ENCODE results near the gene MINK1. TPM values are rescaled to one million over a fixed set of nuclear protein-coding genes. Genes with fewer than 3 reads are reported as not detected.

Gene MINK1
- total and polyA plus RNA-seq, 2 of the 13 experiments (the other 11 are each of a cell fraction or from before 2014, with no cell fraction given): 17.2 to 63.9 TPM

DNA sequence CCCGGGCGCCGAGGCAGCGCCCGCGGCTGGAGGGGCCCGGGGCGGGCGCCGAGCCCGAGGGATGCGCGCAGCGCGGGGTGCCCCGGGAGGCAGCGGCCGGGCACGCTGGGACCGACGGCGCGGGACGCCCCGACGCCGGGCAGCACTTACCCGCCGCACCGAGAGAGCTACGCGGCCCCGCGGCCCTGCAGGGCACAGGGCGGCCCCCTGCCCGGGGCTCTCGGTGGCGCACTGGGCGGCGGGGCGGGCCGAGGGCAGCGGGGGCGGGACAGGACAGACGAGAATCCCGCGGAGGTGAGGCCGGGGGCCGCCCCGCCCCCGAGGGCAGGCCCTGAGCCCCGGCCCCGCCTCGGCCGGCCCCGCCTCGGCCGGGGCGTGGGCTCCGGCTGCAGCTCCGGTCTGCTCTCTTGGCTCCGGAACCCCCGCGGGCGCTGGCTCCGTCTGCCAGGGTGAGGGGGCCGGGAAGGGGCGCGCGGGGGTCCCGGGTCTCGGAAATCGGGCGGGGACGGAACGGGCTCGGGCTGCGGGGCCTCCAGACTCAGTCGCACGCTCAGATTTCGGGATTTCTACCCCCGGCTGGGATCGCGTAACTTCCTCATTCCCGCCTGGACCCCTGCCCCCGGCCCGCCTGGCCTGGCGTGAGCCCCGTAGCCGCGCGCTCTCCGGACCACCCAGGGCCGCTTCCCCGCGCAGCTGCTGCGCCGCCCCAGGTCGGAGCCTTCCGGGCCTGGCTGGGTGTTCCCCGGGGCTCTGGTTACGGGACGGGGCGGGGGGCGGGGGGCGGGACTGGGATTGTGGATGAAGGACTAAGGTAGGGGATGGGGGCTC is 26.1 kb upstream of the MINK1 start, which contains the start of gene PLD2 (continued):
- no peak for TF ChIP-seq CREM (IDR thresholded peaks at IDR 0.05)
- no peak for TF ChIP-seq CREM (CRISPR knock-in tag; IDR thresholded peaks at IDR 0.05)
- no peak for TF ChIP-seq REL (CRISPR knock-in tag; conservative IDR thresholded peaks at IDR 0.05)
- TF ChIP-seq HOXA7 (CRISPR knock-in tag; IDR thresholded peaks at IDR 0.05): no peak
- TF ChIP-seq MAFG (CRISPR knock-in tag; IDR thresholded peaks at IDR 0.05): no peak
- no peak for TF ChIP-seq IRF2 (CRISPR knock-in tag; IDR thresholded peaks at IDR 0.05)
- no peak for TF ChIP-seq KDM3A (CRISPR knock-in tag; IDR thresholded peaks at IDR 0.05; ENCODE audit: low read depth)
- TF ChIP-seq HNRNPUL1 (IDR thresholded peaks at IDR 0.05; ENCODE audit: low read depth, low read length): no peak
- TF ChIP-seq, protein P1, sequence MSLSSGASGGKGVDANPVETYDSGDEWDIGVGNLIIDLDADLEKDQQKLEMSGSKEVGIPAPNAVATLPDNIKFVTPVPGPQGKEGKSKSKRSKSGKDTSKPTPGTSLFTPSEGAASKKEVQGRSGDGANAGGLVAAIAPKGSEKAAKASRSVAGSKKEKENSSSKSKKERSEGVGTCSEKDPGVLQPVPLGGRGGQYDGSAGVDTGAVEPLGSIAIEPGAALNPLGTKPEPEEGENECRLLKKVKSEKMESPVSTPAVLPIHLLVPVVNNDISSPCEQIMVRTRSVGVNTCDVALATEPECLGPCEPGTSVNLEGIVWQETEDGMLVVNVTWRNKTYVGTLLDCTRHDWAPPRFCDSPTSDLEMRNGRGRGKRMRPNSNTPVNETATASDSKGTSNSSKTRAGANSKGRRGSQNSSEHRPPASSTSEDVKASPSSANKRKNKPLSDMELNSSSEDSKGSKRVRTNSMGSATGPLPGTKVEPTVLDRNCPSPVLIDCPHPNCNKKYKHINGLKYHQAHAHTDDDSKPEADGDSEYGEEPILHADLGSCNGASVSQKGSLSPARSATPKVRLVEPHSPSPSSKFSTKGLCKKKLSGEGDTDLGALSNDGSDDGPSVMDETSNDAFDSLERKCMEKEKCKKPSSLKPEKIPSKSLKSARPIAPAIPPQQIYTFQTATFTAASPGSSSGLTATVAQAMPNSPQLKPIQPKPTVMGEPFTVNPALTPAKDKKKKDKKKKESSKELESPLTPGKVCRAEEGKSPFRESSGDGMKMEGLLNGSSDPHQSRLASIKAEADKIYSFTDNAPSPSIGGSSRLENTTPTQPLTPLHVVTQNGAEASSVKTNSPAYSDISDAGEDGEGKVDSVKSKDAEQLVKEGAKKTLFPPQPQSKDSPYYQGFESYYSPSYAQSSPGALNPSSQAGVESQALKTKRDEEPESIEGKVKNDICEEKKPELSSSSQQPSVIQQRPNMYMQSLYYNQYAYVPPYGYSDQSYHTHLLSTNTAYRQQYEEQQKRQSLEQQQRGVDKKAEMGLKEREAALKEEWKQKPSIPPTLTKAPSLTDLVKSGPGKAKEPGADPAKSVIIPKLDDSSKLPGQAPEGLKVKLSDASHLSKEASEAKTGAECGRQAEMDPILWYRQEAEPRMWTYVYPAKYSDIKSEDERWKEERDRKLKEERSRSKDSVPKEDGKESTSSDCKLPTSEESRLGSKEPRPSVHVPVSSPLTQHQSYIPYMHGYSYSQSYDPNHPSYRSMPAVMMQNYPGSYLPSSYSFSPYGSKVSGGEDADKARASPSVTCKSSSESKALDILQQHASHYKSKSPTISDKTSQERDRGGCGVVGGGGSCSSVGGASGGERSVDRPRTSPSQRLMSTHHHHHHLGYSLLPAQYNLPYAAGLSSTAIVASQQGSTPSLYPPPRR (CRISPR knock-in tag; IDR thresholded peaks at IDR 0.05; ENCODE audit: borderline replicate concordance): no peak
- TF ChIP-seq XBP1 (CRISPR knock-in tag; IDR thresholded peaks at IDR 0.05): no peak
- TF ChIP-seq SIX1 (CRISPR knock-in tag; IDR thresholded peaks at IDR 0.05; ENCODE audit: borderline replicate concordance): no peak
- TF ChIP-seq ZNF446 (CRISPR knock-in tag; IDR thresholded peaks at IDR 0.05): peak; percentile 40; the same call in 1 of the 2 replicates
- no peak for TF ChIP-seq TBX2 (CRISPR knock-in tag; IDR thresholded peaks at IDR 0.05; ENCODE audit: borderline replicate concordance)
- TF ChIP-seq ZBTB8A (CRISPR knock-in tag; IDR thresholded peaks at IDR 0.05; ENCODE audit: borderline replicate concordance, low read depth): no peak
- TF ChIP-seq FOXM1 (CRISPR knock-in tag; IDR thresholded peaks at IDR 0.05): no peak
- no peak for TF ChIP-seq ZBTB42 (CRISPR knock-in tag; IDR thresholded peaks at IDR 0.05)
- TF ChIP-seq, protein P2, sequence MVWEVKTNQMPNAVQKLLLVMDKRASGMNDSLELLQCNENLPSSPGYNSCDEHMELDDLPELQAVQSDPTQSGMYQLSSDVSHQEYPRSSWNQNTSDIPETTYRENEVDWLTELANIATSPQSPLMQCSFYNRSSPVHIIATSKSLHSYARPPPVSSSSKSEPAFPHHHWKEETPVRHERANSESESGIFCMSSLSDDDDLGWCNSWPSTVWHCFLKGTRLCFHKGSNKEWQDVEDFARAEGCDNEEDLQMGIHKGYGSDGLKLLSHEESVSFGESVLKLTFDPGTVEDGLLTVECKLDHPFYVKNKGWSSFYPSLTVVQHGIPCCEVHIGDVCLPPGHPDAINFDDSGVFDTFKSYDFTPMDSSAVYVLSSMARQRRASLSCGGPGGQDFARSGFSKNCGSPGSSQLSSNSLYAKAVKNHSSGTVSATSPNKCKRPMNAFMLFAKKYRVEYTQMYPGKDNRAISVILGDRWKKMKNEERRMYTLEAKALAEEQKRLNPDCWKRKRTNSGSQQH (CRISPR knock-in tag; IDR thresholded peaks at IDR 0.05; ENCODE audit: low read depth): peak; percentile 65; the same call in 1 of the 2 replicates
- TF ChIP-seq PHF21A (CRISPR knock-in tag; IDR thresholded peaks at IDR 0.05): no peak
- TF ChIP-seq, protein P3, sequence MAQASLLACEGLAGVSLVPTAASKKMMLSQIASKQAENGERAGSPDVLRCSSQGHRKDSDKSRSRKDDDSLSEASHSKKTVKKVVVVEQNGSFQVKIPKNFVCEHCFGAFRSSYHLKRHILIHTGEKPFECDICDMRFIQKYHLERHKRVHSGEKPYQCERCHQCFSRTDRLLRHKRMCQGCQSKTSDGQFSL (CRISPR knock-in tag; IDR thresholded peaks at IDR 0.05): no peak
- no peak for TF ChIP-seq STAT5B (CRISPR knock-in tag; IDR thresholded peaks at IDR 0.05)
- peak; percentile 44 for TF ChIP-seq HOXA3 (CRISPR knock-in tag; IDR thresholded peaks at IDR 0.05)
- no peak for TF ChIP-seq ZNF496 (CRISPR knock-in tag; IDR thresholded peaks at IDR 0.05; ENCODE audit: insufficient replicate concordance)
- no peak for TF ChIP-seq KDM1A (CRISPR knock-in tag; IDR thresholded peaks at IDR 0.05)
- TF ChIP-seq, protein P4, sequence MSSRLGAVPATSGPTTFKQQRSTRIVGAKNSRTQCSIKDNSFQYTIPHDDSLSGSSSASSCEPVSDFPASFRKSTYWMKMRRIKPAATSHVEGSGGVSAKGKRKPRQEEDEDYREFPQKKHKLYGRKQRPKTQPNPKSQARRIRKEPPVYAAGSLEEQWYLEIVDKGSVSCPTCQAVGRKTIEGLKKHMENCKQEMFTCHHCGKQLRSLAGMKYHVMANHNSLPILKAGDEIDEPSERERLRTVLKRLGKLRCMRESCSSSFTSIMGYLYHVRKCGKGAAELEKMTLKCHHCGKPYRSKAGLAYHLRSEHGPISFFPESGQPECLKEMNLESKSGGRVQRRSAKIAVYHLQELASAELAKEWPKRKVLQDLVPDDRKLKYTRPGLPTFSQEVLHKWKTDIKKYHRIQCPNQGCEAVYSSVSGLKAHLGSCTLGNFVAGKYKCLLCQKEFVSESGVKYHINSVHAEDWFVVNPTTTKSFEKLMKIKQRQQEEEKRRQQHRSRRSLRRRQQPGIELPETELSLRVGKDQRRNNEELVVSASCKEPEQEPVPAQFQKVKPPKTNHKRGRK (CRISPR knock-in tag; IDR thresholded peaks at IDR 0.05): no peak
